CD4-positive, alpha-beta T cell treated with Interleukin-6 at 100 ng/mL for 8 hours (primary cell): Measurements from ENCODE around the gene AMOT.

Source experiments
- DNase-seq: peaks from one replicate; pipeline ENCODE4 v3.0.0-alpha.2; 2020; ENCODE audit warnings: mixed read lengths, low spot score

AMOT gene

GRCh38 chrX:112735147-112735546, 105.5 kb downstream of the AMOT start:
- no peak for DNase-seq

- DNase-seq: no peak
These were observed 106.3 kb downstream of the AMOT start for GRCh38 chrX:112734290-112734689.

GRCh38 chrX:112731793-112732192, 108.8 kb downstream of the AMOT start:
- DNase-seq: no peak
